ENCODE measurements around the gene CREB3L2.

CREB3L2 gene

GRCh38 chr7:137853053-137853452 is 148.8 kb downstream of the CREB3L2 start (continued):
- no peak for TF ChIP-seq ZNF596 (tag by site-specific recombination; IDR thresholded peaks at IDR 0.05)
- TF ChIP-seq ZNF529 (tag by site-specific recombination; IDR thresholded peaks at IDR 0.05; ENCODE audit: insufficient replicate concordance): no peak

DNA sequence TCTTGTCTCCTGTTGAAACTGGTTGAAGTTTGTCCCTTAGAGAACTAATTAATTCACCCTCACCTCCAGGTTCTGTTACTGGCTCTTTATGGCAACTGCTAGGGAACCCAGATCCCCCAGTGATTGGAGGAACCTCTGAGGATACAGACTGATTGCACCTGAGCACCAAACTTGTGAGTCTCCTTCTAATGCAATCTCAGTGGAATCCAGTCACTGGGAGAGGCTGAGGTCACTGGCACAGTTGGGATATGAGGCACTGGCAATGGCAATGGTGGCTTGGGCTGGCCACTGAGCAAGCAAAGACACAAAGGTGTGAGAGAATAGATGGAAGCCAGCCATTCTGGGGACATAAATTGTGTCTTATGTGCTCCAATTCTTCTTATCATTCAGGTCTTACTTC is 149.8 kb downstream of the CREB3L2 start:
- ChIA-PET POLR2A (no interaction called here), CTCF (no interaction called here)
- Histone ChIP-seq H3K4me1 (ENCODE audit: control insufficient read depth, insufficient read depth, low read length) (no peaks in the 10 kb centered on the region), H3K36me3 (ENCODE audit: control insufficient read depth in 2 of 2, insufficient read depth in 1 of 2, low read length in 2 of 2) (no peaks in the 10 kb centered on the region), H3K4me3 (ENCODE audit: low read depth, low read length) (no peak overlapping the region), H3K9me3 (ENCODE audit: control insufficient read depth, insufficient read depth, low read depth, low read length) (no peaks in the 10 kb centered on the region), H3K27ac (ENCODE audit: extremely low read depth, low read depth, low read length) (no peak overlapping the region)
- TF ChIP-seq ZBTB17 (tag by site-specific recombination; IDR thresholded peaks at IDR 0.05) (no peak), ZBTB8A (tag by site-specific recombination; IDR thresholded peaks at IDR 0.05) (no peak), ZNF114 (tag by site-specific recombination; IDR thresholded peaks at IDR 0.05) (no peak), ZNF621 (tag by site-specific recombination; IDR thresholded peaks at IDR 0.05) (no peak), SP2 (tag by site-specific recombination; IDR thresholded peaks at IDR 0.05) (no peak), ZNF692 (tag by site-specific recombination; IDR thresholded peaks at IDR 0.05) (no peak), ZIC2 (tag by site-specific recombination; IDR thresholded peaks at IDR 0.05) (no peak), KLF7 (tag by site-specific recombination; IDR thresholded peaks at IDR 0.05; ENCODE audit: borderline replicate concordance) (no peak), ZNF223 (tag by site-specific recombination; IDR thresholded peaks at IDR 0.05) (no peak), ZSCAN5A (tag by site-specific recombination; IDR thresholded peaks at IDR 0.05) (no peak), ZNF132 (tag by site-specific recombination; IDR thresholded peaks at IDR 0.05; ENCODE audit: borderline replicate concordance) (no peak), ZNF623 (tag by site-specific recombination; IDR thresholded peaks at IDR 0.05) (no peak), ZNF561 (tag by site-specific recombination; IDR thresholded peaks at IDR 0.05; ENCODE audit: borderline replicate concordance) (no peak), ZNF626 (tag by site-specific recombination; IDR thresholded peaks at IDR 0.05) (no peak), ZNF404 (tag by site-specific recombination; IDR thresholded peaks at IDR 0.05) (no peak)
- TF ChIP-seq, protein P1, sequence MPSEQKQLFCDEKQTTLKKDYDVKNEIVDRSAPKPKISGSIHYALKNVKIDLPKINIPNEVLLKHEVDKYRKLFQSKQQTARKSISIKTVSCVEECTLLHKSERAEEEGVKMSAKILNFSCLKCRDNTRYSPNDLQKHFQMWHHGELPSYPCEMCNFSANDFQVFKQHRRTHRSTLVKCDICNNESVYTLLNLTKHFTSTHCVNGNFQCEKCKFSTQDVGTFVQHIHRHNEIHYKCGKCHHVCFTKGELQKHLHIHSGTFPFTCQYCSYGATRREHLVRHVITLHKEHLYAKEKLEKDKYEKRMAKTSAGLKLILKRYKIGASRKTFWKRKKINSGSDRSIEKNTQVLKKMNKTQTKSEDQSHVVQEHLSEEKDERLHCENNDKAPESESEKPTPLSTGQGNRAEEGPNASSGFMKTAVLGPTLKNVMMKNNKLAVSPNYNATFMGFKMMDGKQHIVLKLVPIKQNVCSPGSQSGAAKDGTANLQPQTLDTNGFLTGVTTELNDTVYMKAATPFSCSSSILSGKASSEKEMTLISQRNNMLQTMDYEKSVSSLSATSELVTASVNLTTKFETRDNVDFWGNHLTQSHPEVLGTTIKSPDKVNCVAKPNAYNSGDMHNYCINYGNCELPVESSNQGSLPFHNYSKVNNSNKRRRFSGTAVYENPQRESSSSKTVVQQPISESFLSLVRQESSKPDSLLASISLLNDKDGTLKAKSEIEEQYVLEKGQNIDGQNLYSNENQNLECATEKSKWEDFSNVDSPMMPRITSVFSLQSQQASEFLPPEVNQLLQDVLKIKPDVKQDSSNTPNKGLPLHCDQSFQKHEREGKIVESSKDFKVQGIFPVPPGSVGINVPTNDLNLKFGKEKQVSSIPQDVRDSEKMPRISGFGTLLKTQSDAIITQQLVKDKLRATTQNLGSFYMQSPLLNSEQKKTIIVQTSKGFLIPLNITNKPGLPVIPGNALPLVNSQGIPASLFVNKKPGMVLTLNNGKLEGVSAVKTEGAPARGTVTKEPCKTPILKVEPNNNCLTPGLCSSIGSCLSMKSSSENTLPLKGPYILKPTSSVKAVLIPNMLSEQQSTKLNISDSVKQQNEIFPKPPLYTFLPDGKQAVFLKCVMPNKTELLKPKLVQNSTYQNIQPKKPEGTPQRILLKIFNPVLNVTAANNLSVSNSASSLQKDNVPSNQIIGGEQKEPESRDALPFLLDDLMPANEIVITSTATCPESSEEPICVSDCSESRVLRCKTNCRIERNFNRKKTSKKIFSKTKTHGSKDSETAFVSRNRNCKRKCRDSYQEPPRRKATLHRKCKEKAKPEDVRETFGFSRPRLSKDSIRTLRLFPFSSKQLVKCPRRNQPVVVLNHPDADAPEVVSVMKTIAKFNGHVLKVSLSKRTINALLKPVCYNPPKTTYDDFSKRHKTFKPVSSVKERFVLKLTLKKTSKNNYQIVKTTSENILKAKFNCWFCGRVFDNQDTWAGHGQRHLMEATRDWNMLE (tag by site-specific recombination; conservative IDR thresholded peaks at IDR 0.05; ENCODE audit: low read depth): no peak
- TF ChIP-seq, protein P2, sequence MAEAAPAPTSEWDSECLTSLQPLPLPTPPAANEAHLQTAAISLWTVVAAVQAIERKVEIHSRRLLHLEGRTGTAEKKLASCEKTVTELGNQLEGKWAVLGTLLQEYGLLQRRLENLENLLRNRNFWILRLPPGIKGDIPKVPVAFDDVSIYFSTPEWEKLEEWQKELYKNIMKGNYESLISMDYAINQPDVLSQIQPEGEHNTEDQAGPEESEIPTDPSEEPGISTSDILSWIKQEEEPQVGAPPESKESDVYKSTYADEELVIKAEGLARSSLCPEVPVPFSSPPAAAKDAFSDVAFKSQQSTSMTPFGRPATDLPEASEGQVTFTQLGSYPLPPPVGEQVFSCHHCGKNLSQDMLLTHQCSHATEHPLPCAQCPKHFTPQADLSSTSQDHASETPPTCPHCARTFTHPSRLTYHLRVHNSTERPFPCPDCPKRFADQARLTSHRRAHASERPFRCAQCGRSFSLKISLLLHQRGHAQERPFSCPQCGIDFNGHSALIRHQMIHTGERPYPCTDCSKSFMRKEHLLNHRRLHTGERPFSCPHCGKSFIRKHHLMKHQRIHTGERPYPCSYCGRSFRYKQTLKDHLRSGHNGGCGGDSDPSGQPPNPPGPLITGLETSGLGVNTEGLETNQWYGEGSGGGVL (tag by site-specific recombination; IDR thresholded peaks at IDR 0.05): no peak
- TF ChIP-seq, protein P3, sequence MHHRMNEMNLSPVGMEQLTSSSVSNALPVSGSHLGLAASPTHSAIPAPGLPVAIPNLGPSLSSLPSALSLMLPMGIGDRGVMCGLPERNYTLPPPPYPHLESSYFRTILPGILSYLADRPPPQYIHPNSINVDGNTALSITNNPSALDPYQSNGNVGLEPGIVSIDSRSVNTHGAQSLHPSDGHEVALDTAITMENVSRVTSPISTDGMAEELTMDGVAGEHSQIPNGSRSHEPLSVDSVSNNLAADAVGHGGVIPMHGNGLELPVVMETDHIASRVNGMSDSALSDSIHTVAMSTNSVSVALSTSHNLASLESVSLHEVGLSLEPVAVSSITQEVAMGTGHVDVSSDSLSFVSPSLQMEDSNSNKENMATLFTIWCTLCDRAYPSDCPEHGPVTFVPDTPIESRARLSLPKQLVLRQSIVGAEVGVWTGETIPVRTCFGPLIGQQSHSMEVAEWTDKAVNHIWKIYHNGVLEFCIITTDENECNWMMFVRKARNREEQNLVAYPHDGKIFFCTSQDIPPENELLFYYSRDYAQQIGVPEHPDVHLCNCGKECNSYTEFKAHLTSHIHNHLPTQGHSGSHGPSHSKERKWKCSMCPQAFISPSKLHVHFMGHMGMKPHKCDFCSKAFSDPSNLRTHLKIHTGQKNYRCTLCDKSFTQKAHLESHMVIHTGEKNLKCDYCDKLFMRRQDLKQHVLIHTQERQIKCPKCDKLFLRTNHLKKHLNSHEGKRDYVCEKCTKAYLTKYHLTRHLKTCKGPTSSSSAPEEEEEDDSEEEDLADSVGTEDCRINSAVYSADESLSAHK (tag by site-specific recombination; IDR thresholded peaks at IDR 0.05): no peak
